Measurements from ENCODE around the gene SGCA. TPM values are rescaled to one million over a fixed set of nuclear protein-coding genes. Genes with fewer than 3 reads are reported as not detected.

Gene SGCA
- polyA plus RNA-seq, 1 donor from 2014 or later, result 0.43 TPM

DNA sequence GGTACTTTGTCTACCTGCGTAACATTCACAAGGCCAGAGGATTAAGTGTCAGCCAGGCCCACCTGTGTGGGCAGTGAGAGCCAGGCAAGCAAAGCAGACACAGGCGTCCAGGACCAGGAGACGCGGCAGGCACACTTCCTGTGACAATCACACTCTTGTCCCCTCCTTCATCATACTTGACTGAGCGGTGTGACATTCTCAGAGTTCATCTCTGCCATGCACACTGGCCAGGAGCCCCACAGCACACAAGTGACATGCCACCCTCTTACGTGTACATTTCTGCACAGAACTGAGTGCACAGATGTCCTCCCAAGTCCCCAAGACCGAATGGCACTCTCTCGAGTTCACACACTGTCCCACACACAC lies 24.1 kb upstream of the SGCA start:
- H3K36me3 ChIP-seq (ENCODE audit: insufficient read depth, low read length), result peaks cover 14% of the 10 kb centered on the region
- no peak overlapping the region for H3K4me3 ChIP-seq (ENCODE audit: low read length)
- H3K79me2 ChIP-seq (replicated peaks; ENCODE audit: insufficient read depth, low read length), result peaks cover 6% of the 10 kb centered on the region

DNA sequence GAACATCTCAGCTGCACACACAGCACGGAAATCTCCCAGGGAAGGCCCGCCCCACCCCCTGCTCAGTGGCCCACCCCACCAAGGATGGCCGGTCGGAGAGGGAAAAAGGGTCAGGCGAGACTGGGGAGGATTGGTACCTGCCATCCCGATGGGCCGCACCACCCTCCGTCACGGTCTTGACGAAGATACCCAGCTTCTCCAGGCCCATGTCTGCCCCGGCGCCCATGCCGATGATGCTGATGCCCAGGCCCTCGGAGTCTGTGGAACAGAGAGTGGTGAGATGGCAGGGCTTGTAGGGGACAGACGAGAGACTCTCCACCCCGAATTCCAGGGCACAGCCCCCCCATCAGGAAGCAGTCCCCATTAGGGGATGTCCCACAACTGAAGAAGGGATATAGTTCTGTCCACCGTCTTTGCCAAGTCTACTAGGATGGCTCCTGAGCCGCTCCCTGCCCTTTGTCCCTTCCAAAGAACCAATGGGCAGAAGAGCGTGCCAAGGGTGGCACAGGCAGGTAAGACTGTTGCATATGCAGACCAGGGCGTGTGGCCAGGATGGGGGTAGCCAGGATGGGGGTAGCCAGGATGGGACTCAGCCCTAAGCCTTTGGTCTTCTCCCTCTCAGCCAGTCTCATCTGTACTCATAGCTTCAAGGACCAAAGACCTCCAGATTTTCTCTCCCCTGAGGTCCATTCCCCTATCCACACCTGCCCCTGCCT lies 22.2 kb upstream of the SGCA start:
- Histone ChIP-seq H3F3A (ENCODE audit: insufficient read depth, low read length, poor library complexity, severe bottlenecking) (no peaks in the 10 kb centered on the region), H3K27me3 (ENCODE audit: insufficient read depth, low read depth, low read length) (no peaks in the 10 kb centered on the region), H3K9ac (ENCODE audit: low read length) (no peak overlapping the region), H3K9me3 (ENCODE audit: low read length) (no peaks in the 10 kb centered on the region), H3K4me2 (ENCODE audit: low read length) (no peak overlapping the region), H3K4me3 (ENCODE audit: low read length) (no peak overlapping the region), H3K79me2 (replicated peaks; ENCODE audit: insufficient read depth, low read length) (peaks cover 25% of the 10 kb centered on the region), H3K36me3 (ENCODE audit: insufficient read depth, low read length) (peaks cover 12% of the 10 kb centered on the region), H2AFZ (ENCODE audit: low read depth, low read length) (no peak overlapping the region), H3K27ac (ENCODE audit: low read length) (no peak overlapping the region), H4K20me1 (ENCODE audit: insufficient read depth) (peaks cover 33% of the 10 kb centered on the region), H3K9me2 (ENCODE audit: insufficient read depth, low read length) (no peaks in the 10 kb centered on the region)
- TF ChIP-seq EP300 (conservative IDR thresholded peaks at IDR 0.05; ENCODE audit: poor library complexity, severe bottlenecking) (no peak), RAD21 (conservative IDR thresholded peaks at IDR 0.05) (no peak), MXI1 (conservative IDR thresholded peaks at IDR 0.05; ENCODE audit: poor library complexity, severe bottlenecking) (no peak)
- TF ChIP-seq, protein P1, sequence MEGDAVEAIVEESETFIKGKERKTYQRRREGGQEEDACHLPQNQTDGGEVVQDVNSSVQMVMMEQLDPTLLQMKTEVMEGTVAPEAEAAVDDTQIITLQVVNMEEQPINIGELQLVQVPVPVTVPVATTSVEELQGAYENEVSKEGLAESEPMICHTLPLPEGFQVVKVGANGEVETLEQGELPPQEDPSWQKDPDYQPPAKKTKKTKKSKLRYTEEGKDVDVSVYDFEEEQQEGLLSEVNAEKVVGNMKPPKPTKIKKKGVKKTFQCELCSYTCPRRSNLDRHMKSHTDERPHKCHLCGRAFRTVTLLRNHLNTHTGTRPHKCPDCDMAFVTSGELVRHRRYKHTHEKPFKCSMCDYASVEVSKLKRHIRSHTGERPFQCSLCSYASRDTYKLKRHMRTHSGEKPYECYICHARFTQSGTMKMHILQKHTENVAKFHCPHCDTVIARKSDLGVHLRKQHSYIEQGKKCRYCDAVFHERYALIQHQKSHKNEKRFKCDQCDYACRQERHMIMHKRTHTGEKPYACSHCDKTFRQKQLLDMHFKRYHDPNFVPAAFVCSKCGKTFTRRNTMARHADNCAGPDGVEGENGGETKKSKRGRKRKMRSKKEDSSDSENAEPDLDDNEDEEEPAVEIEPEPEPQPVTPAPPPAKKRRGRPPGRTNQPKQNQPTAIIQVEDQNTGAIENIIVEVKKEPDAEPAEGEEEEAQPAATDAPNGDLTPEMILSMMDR (IDR thresholded peaks at IDR 0.05; ENCODE audit: poor library complexity, severe bottlenecking), result no peak

More for the DNA sequence above, 24.1 kb upstream of the SGCA start:
- no peak for TF ChIP-seq TAF1 (IDR thresholded peaks at IDR 0.05; ENCODE audit: low read depth)
- TF ChIP-seq EZH2 (IDR thresholded peaks at IDR 0.05; ENCODE audit: borderline replicate concordance, insufficient read depth, low read length, poor library complexity, severe bottlenecking), result no peak
- TF ChIP-seq SMC3 (conservative IDR thresholded peaks at IDR 0.05; ENCODE audit: poor library complexity), result no peak
- TF ChIP-seq RAD21 (conservative IDR thresholded peaks at IDR 0.05), result no peak
- no peak for TF ChIP-seq POLR2AphosphoS5 (IDR thresholded peaks at IDR 0.05)
- TF ChIP-seq MXI1 (conservative IDR thresholded peaks at IDR 0.05; ENCODE audit: poor library complexity, severe bottlenecking), result no peak
- TF ChIP-seq, protein P2, sequence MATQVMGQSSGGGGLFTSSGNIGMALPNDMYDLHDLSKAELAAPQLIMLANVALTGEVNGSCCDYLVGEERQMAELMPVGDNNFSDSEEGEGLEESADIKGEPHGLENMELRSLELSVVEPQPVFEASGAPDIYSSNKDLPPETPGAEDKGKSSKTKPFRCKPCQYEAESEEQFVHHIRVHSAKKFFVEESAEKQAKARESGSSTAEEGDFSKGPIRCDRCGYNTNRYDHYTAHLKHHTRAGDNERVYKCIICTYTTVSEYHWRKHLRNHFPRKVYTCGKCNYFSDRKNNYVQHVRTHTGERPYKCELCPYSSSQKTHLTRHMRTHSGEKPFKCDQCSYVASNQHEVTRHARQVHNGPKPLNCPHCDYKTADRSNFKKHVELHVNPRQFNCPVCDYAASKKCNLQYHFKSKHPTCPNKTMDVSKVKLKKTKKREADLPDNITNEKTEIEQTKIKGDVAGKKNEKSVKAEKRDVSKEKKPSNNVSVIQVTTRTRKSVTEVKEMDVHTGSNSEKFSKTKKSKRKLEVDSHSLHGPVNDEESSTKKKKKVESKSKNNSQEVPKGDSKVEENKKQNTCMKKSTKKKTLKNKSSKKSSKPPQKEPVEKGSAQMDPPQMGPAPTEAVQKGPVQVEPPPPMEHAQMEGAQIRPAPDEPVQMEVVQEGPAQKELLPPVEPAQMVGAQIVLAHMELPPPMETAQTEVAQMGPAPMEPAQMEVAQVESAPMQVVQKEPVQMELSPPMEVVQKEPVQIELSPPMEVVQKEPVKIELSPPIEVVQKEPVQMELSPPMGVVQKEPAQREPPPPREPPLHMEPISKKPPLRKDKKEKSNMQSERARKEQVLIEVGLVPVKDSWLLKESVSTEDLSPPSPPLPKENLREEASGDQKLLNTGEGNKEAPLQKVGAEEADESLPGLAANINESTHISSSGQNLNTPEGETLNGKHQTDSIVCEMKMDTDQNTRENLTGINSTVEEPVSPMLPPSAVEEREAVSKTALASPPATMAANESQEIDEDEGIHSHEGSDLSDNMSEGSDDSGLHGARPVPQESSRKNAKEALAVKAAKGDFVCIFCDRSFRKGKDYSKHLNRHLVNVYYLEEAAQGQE (IDR thresholded peaks at IDR 0.05; ENCODE audit: borderline replicate concordance), result no peak
- TF ChIP-seq EP300 (conservative IDR thresholded peaks at IDR 0.05; ENCODE audit: poor library complexity, severe bottlenecking), result no peak
- TF ChIP-seq, protein P1 (IDR thresholded peaks at IDR 0.05; ENCODE audit: poor library complexity, severe bottlenecking), result no peak
- H4K20me1 ChIP-seq (ENCODE audit: insufficient read depth), result peaks cover 14% of the 10 kb centered on the region
- H3K9me2 ChIP-seq (ENCODE audit: insufficient read depth, low read length), result no peaks in the 10 kb centered on the region
- H3K9me3 ChIP-seq (ENCODE audit: low read length), result no peaks in the 10 kb centered on the region
- no peaks in the 10 kb centered on the region for H3K27me3 ChIP-seq (ENCODE audit: insufficient read depth, low read depth, low read length)
- H3F3A ChIP-seq (ENCODE audit: insufficient read depth, low read length, poor library complexity, severe bottlenecking), result no peaks in the 10 kb centered on the region
- no peak overlapping the region for H3K9ac ChIP-seq (ENCODE audit: low read length)
- H3K27ac ChIP-seq (ENCODE audit: low read length), result no peak overlapping the region
- H3K4me2 ChIP-seq (ENCODE audit: low read length), result no peak overlapping the region
- H2AFZ ChIP-seq (ENCODE audit: low read depth, low read length), result no peak overlapping the region
